Esophagus muscularis mucosa (tissue), 3 donors: ENCODE results near the gene GNPTAB.

Experiments used
- CTCF ChIP-seq, 3 experiments: fragments of 200-600 bp in 2 of 3; fragments of 450-650 bp in 1 of 3; sonication (generic) in 2 of 3; IDR thresholded peaks; one replicate each; pipeline ENCODE4 v1.5.1; 2017 to 2019; ENCODE audit warnings: antibody characterized with exemption in 3 of 3, mild to moderate bottlenecking in 2 of 3, moderate library complexity in 1 of 3
- POLR2A ChIP-seq: fragments of 450-650 bp; IDR thresholded peaks from one replicate; pipeline ENCODE4 v1.6.1; 2017; ENCODE audit warnings: antibody characterized with exemption, moderate library complexity, mild to moderate bottlenecking, low read depth

DNA sequence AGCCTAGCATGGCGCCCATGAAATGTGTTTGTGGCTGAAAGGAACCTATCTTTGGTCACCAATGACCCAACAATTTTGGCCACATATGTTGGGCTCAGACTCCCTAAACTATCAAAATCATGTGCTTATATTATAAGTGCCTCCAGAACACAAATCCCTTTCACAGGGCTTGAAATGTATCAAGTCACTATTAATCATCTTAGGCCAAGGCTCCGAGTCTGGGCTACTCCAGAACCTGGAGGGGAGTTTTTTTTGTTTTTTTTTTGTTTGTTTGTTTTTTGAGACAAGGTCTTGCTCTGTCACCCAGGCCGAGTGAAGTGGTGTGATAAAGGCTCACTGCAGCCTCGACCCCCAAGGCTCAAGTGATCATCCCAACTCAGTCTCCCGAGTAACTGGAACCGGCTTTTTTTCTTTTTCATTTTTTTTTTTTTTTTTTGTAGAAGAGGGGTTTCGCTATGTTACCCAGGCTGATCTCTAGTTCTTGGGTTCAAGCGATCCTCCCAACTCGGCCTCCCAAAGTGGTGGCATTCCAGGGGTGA is 45.6 kb upstream of the GNPTAB start:
- TF ChIP-seq POLR2A (no peak), CTCF (IDR thresholded peaks at IDR 0.05) (no peak)
